OCI-LY7 (cell line): ENCODE data around the gene PRKG1. TPM values are rescaled to one million over a fixed set of nuclear protein-coding genes. Genes with fewer than 3 reads are reported as not detected.

Experiments
- BruUV-seq: library from RNA; stranded (reverse); fragments of 400-500 nt; replicated peaks from 2 replicates; lab custom pipeline; 2021; lab: Mats Ljungman, UMichigan
- CTCF ChIA-PET: fragments of 300-600 bp; sonication (Branson Sonifier 250); formaldehyde crosslinking; loops from one replicate; lab custom pipeline; 2022; ENCODE audit warnings: antibody characterized with exemption; ENCODE audit not compliant: unreplicated experiment; lab: Charles Lee
- POLR2A ChIA-PET: fragments of 300-600 bp; sonication (Branson Sonifier 250); formaldehyde crosslinking; loops from one replicate; lab custom pipeline; 2022; ENCODE audit warnings: antibody characterized with exemption; lab: Charles Lee
- DNase-seq: peaks from one replicate; pipeline ENCODE4 v3.0.0-alpha.2; 2015; ENCODE audit warnings: low spot score
- H2AFZ ChIP-seq: fragments of 200-600 bp; sonication (generic), shearing (Covaris generic); 2 replicates; pipeline ENCODE4 v1.6.1; 2014; ENCODE audit warnings: mild to moderate bottlenecking, antibody characterized with exemption, low read length, moderate library complexity
- H3K27ac ChIP-seq: fragments of 200-600 bp; sonication (generic); 2 replicates; pipeline ENCODE4 v1.5.1; 2014; ENCODE audit warnings: mixed run types, low read depth, mild to moderate bottlenecking, moderate library complexity, low read length, inconsistent platforms; ENCODE audit not compliant: poor library complexity, severe bottlenecking
- H3K36me3 ChIP-seq: fragments of 200-600 bp; sonication (generic); 2 replicates; pipeline ENCODE4 v1.6.1; 2014; ENCODE audit warnings: mild to moderate bottlenecking, antibody characterized with exemption, low read length, moderate library complexity, mixed read lengths; ENCODE audit not compliant: insufficient read depth
- H3K4me1 ChIP-seq: fragments of 200-600 bp; sonication (generic); 2 replicates; pipeline ENCODE4 v1.5.1; 2014; ENCODE audit warnings: mild to moderate bottlenecking, low read length; ENCODE audit not compliant: insufficient read depth, poor library complexity, severe bottlenecking
- H3K4me2 ChIP-seq: fragments of 200-600 bp; sonication (generic); 2 replicates; pipeline ENCODE4 v1.6.1; 2014; ENCODE audit warnings: mild to moderate bottlenecking, low read length
- H3K4me3 ChIP-seq: fragments of 200-600 bp; sonication (generic); 2 replicates; pipeline ENCODE4 v1.5.1; 2014; ENCODE audit warnings: mild to moderate bottlenecking, low read depth, low read length; ENCODE audit not compliant: poor library complexity, severe bottlenecking
- H3K79me2 ChIP-seq: fragments of 200-600 bp; sonication (generic); 2 replicates; pipeline ENCODE4 v1.6.1; 2016; ENCODE audit warnings: low read depth, mild to moderate bottlenecking, low read length, moderate library complexity, mixed read lengths; ENCODE audit not compliant: insufficient read depth
- H3K9me2 ChIP-seq: fragments of 200-600 bp; sonication (generic); 2 replicates; pipeline ENCODE4 v1.6.1; 2016; ENCODE audit warnings: mild to moderate bottlenecking, low read length, mixed read lengths; ENCODE audit not compliant: insufficient read depth
- H3K9me3 ChIP-seq: fragments of 200-600 bp; sonication (generic); 2 replicates; pipeline ENCODE4 v1.6.1; 2014; ENCODE audit warnings: mild to moderate bottlenecking, mixed run types, low read length, mixed read lengths
- H4K20me1 ChIP-seq: fragments of 200-600 bp; sonication (generic); 2 replicates; pipeline ENCODE4 v1.6.1; 2014; ENCODE audit warnings: mild to moderate bottlenecking, antibody characterized with exemption, low read length, moderate library complexity, mixed read lengths; ENCODE audit not compliant: insufficient read depth
- CTCF ChIP-seq: fragments of 200-600 bp; sonication (generic); conservative IDR thresholded peaks from 2 replicates; pipeline ENCODE4 v1.5.1; 2014; ENCODE audit warnings: mild to moderate bottlenecking, antibody characterized with exemption, low read length, moderate library complexity, mixed read lengths
- EZH2phosphoT487 ChIP-seq: fragments of 200-600 bp; sonication (generic); IDR thresholded peaks from 2 replicates; pipeline ENCODE4 v1.6.1; 2018; ENCODE audit warnings: low read depth, borderline replicate concordance, mild to moderate bottlenecking, mixed run types, antibody characterized with exemption, low read length, moderate library complexity, mixed read lengths
- intact Hi-C: fragments of 100-400 bp; cut with micrococcal nuclease; formaldehyde crosslinking; loops from one replicate; pipeline ENCODE4 v1.10.0; 2022; ENCODE audit not compliant: unreplicated experiment
- total RNA-seq, 2 experiments: library from RNA; depleted of rRNA in 1 of 2; stranded (reverse); fragments of >200 nt in 1 of 2; shearing (Covaris generic) in 1 of 2; gene quantifications; 2 replicates each; pipeline ENCODE4 v1.2.3, GENCODE V29; 2014 to 2022

PRKG1 gene
- total RNA-seq, 2 experiments from 2014 or later, result not detected

DNA sequence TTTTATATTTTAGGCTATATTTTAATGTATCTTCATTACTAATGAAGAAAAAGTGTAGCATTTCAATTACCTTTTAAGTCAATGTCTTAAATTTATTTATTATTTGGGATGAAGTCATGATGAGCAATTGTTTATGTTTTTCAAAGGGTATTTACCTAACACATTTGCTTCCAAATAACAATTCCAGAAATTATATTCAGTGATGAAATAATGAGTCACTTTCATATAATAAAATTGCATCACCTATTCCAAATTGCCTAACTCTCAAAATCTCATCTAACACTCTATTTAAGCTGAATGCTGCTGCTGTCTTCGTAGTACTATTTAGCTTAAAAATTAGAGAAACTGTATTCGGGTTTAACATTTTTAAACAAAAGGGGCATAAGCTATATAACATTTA lies 97.7 kb downstream of the PRKG1 start:
- CTCF ChIA-PET, result no interaction called here
- H4K20me1 ChIP-seq, result no peaks in the 10 kb centered on the region
- no peaks in the 10 kb centered on the region for H3K9me2 ChIP-seq
- H3K27ac ChIP-seq, result no peak overlapping the region
- H3K36me3 ChIP-seq, result no peaks in the 10 kb centered on the region
- POLR2A ChIA-PET, result interaction anchor here (0.6 kb wide), 1 partner anchor 131 kb away, joined by 3 read pairs; no protein-coding TSS in a partner anchor
- H3K9me3 ChIP-seq, result no peaks in the 10 kb centered on the region
- TF ChIP-seq EZH2phosphoT487 (no peak), CTCF (no peak)
- no peaks in the 10 kb centered on the region for H3K4me1 ChIP-seq
- intact Hi-C loops, result no loop called here
- BruUV-seq, result no TSS peak
- H3K79me2 ChIP-seq, result no peaks in the 10 kb centered on the region
- H2AFZ ChIP-seq, result no peak overlapping the region
- no peak for DNase-seq
- H3K4me3 ChIP-seq, result no peak overlapping the region
- H3K4me2 ChIP-seq, result no peak overlapping the region

DNA sequence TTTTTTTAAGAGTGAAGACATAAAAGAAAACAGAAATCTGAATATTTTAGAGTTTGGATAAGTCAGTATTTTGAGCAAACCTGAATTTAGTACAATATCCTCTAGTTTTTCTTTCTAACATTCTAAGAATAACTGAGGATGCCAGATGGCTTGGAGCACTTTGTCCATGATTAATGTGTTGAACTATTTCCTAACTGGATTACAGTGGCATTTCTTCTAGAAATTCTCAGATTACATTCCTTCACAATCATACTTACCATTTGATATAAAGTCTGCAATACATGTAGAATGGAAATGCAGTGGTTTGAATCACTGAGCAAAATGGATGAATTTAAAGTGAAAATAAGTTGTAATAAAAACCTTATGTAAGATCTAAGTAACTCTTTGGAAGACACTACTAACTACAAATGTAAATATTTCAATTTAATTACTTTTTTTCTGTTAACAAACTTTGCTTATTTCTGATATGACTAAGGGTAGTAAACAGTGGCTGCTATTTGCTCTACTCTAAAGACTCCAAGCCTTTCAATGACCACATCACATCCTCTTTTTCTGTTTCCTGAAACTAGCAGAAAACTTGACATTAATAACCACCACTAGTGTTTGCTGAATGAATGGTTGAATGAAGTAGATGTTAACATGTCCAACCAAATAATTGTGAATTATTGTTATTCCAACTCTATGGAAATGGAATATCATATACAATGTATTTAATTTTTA lies 102.8 kb downstream of the PRKG1 start:
- Histone ChIP-seq H3K4me1 (no peaks in the 10 kb centered on the region), H3K9me2 (no peaks in the 10 kb centered on the region), H4K20me1 (no peaks in the 10 kb centered on the region), H3K9me3 (no peaks in the 10 kb centered on the region), H3K4me2 (no peak overlapping the region), H3K79me2 (no peaks in the 10 kb centered on the region), H2AFZ (no peak overlapping the region), H3K27ac (no peak overlapping the region), H3K36me3 (no peaks in the 10 kb centered on the region), H3K4me3 (no peak overlapping the region)
- POLR2A ChIA-PET, result no interaction called here
- CTCF ChIA-PET, result no interaction called here
- BruUV-seq, result no TSS peak
- intact Hi-C loops, result no loop called here
- TF ChIP-seq EZH2phosphoT487 (no peak), CTCF (no peak)
- DNase-seq, result no peak

GRCh38 chr10:51178634-51179033 lies 104.3 kb downstream of the PRKG1 start:
- no peaks in the 10 kb centered on the region for H3K9me2 ChIP-seq

More at GRCh38 chr10:51178634-51179033, 104.3 kb downstream of the PRKG1 start:
- intact Hi-C loops, result no loop called here
- H3K36me3 ChIP-seq, result no peaks in the 10 kb centered on the region
- H4K20me1 ChIP-seq, result no peaks in the 10 kb centered on the region
- H3K79me2 ChIP-seq, result no peaks in the 10 kb centered on the region
- ChIA-PET POLR2A (interaction anchor here (0.6 kb wide), 1 partner anchor 122 kb away, joined by 3 read pairs; no protein-coding TSS in a partner anchor), CTCF (no interaction called here)
- no peak for TF ChIP-seq EZH2phosphoT487
- no peak for TF ChIP-seq CTCF
- no peak overlapping the region for H3K4me2 ChIP-seq
- H3K9me3 ChIP-seq, result no peaks in the 10 kb centered on the region
- BruUV-seq, result no TSS peak
- no peak overlapping the region for H2AFZ ChIP-seq
- no peak overlapping the region for H3K4me3 ChIP-seq
- no peak overlapping the region for H3K27ac ChIP-seq
- no peak for DNase-seq
- no peaks in the 10 kb centered on the region for H3K4me1 ChIP-seq
